T-helper 1 cell treated with Interleukin-12 subunit alpha and Interleukin-12 subunit beta and Interleukin-4 antibody, amounts not matched to agents 30 μg/mL and 1 μg/mL, for 36 hours (primary cell): Measurements from ENCODE around the gene ABHD17A.

Experiments used
- H3K27ac Mint-ChIP-seq: one replicate; pipeline ENCODE4 v1.8.0; 2021; ENCODE audit warnings: mild to moderate bottlenecking, mixed read lengths
- H3K27me3 Mint-ChIP-seq: one replicate; pipeline ENCODE4 v1.8.0; 2021; ENCODE audit warnings: low read depth, mixed read lengths
- H3K36me3 Mint-ChIP-seq: one replicate; pipeline ENCODE4 v1.8.0; 2021; ENCODE audit warnings: low read depth, mixed read lengths
- H3K4me1 Mint-ChIP-seq: one replicate; pipeline ENCODE4 v1.8.0; 2021; ENCODE audit warnings: low read depth, mixed read lengths
- H3K4me3 Mint-ChIP-seq: one replicate; pipeline ENCODE4 v1.8.0; 2021; ENCODE audit warnings: mild to moderate bottlenecking, moderate library complexity, mixed read lengths
- H3K9me3 Mint-ChIP-seq: one replicate; pipeline ENCODE4 v1.8.0; 2021; ENCODE audit warnings: mixed read lengths

The ABHD17A gene

GRCh38 chr19:1917146-1917545 is 31.9 kb upstream of the ABHD17A start:
- no peak overlapping the region for H3K27ac Mint-ChIP-seq
- H3K27me3 Mint-ChIP-seq: no peaks in the 10 kb centered on the region
- H3K9me3 Mint-ChIP-seq: no peaks in the 10 kb centered on the region
- H3K4me3 Mint-ChIP-seq: no peak overlapping the region
- peaks cover 5% of the 10 kb centered on the region for H3K4me1 Mint-ChIP-seq
- H3K36me3 Mint-ChIP-seq: peaks cover 14% of the 10 kb centered on the region

DNA sequence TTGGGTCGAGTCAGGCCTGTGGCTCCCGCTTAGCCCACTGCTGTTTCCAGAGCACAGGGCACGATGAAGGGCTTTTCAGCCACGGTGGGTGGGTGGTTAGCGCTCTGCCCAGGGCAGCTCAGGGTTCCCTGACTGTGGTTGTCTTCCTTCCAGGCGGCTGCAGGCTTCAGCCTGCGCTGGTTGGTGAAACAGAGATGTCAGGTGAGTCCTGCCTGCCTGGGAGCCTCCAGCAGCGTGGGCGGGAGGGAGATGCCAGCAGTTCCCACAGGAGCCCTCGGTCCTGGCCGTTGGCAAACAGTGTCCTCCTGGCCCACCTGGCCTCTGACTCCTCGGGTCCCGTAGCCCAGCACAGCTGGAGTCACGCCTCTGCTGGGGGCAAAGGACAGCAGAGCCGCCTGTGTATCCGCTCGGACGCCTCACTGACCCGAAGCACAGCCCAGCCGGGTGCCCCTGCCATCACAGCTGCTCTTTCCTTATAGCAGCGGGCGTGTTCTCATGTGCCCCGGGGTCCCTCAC is 29.6 kb upstream of the ABHD17A start:
- H3K36me3 Mint-ChIP-seq: peaks cover 9% of the 10 kb centered on the region
- no peaks in the 10 kb centered on the region for H3K9me3 Mint-ChIP-seq
- no peaks in the 10 kb centered on the region for H3K27me3 Mint-ChIP-seq
- H3K4me1 Mint-ChIP-seq: peaks cover 3% of the 10 kb centered on the region
- H3K27ac Mint-ChIP-seq: no peak overlapping the region
- H3K4me3 Mint-ChIP-seq: no peak overlapping the region

- H3K27me3 Mint-ChIP-seq: no peaks in the 10 kb centered on the region
- H3K4me3 Mint-ChIP-seq: no peak overlapping the region
- H3K9me3 Mint-ChIP-seq: no peaks in the 10 kb centered on the region
- peaks cover 3% of the 10 kb centered on the region for H3K4me1 Mint-ChIP-seq
- no peak overlapping the region for H3K27ac Mint-ChIP-seq
- peaks cover 9% of the 10 kb centered on the region for H3K36me3 Mint-ChIP-seq
Measured at GRCh38 chr19:1913781-1914577, 28.7 kb upstream of the ABHD17A start.

- Mint-ChIP-seq H3K4me3 (no peak overlapping the region), H3K4me1 (peaks cover 4% of the 10 kb centered on the region), H3K36me3 (peaks cover 9% of the 10 kb centered on the region), H3K27ac (no peak overlapping the region), H3K27me3 (no peaks in the 10 kb centered on the region), H3K9me3 (no peaks in the 10 kb centered on the region)
Measured at GRCh38 chr19:1912760-1913505, 27.6 kb upstream of the ABHD17A start.

DNA sequence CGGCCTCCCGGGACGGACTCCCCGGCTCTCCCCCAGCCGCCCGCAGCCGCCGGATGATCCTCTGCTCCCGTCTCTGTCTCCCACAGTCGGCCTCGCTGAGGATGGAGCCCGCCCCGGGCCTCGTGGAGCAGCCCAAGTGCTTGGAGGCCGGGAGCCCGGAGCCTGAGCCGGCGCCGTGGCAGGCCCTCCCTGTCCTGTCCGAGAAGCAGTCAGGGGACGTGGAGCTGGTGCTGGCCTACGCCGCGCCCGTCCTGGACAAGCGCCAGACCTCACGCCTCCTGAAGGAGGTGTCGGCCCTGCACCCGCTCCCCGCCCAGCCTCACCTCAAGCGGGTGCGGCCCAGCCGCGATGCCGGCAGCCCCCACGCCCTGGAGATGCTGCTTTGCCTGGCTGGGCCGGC is 26.7 kb upstream of the ABHD17A start:
- no peak overlapping the region for H3K27ac Mint-ChIP-seq
- peaks cover 7% of the 10 kb centered on the region for H3K36me3 Mint-ChIP-seq
- H3K27me3 Mint-ChIP-seq: no peaks in the 10 kb centered on the region
- H3K4me3 Mint-ChIP-seq: no peak overlapping the region
- no peaks in the 10 kb centered on the region for H3K9me3 Mint-ChIP-seq
- peaks cover 4% of the 10 kb centered on the region for H3K4me1 Mint-ChIP-seq

DNA sequence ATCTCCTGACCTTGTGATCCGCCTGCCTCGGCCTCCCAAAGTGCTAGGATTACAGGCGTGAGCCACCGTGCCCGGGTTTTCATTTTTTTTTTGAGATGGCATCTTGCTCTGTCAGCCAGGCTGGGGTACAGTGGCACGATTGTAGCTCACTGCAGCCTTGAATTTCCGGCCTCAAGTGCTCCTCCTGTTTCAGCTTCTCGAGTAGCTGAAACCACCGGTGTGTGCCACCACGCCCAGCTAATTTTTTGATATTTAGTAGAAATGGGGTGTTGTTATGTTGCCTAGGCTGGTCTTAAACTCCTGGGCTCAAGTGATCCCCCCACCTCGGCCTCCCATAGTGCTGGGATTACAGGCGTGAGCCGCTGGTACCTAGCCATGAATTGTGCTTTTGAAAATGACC is 25.8 kb upstream of the ABHD17A start:
- no peak overlapping the region for H3K4me3 Mint-ChIP-seq
- H3K27ac Mint-ChIP-seq: no peak overlapping the region
- peaks cover 4% of the 10 kb centered on the region for H3K4me1 Mint-ChIP-seq
- H3K36me3 Mint-ChIP-seq: peaks cover 7% of the 10 kb centered on the region
- H3K9me3 Mint-ChIP-seq: no peaks in the 10 kb centered on the region
- no peaks in the 10 kb centered on the region for H3K27me3 Mint-ChIP-seq

GRCh38 chr19:1910177-1910576 is 24.9 kb upstream of the ABHD17A start:
- H3K27me3 Mint-ChIP-seq: no peaks in the 10 kb centered on the region
- no peaks in the 10 kb centered on the region for H3K9me3 Mint-ChIP-seq
- peaks cover 8% of the 10 kb centered on the region for H3K4me1 Mint-ChIP-seq
- H3K27ac Mint-ChIP-seq: peak overlapping the region; percentile 3
- H3K4me3 Mint-ChIP-seq: no peak overlapping the region
- peaks cover 7% of the 10 kb centered on the region for H3K36me3 Mint-ChIP-seq

- no peaks in the 10 kb centered on the region for H3K9me3 Mint-ChIP-seq
- peaks cover 7% of the 10 kb centered on the region for H3K36me3 Mint-ChIP-seq
- no peak overlapping the region for H3K4me3 Mint-ChIP-seq
- no peak overlapping the region for H3K27ac Mint-ChIP-seq
- peaks cover 8% of the 10 kb centered on the region for H3K4me1 Mint-ChIP-seq
- H3K27me3 Mint-ChIP-seq: no peaks in the 10 kb centered on the region
Measured at GRCh38 chr19:1909761-1910080, 24.4 kb upstream of the ABHD17A start.

GRCh38 chr19:1908364-1908678 is 23.0 kb upstream of the ABHD17A start:
- Mint-ChIP-seq H3K4me1 (peaks cover 21% of the 10 kb centered on the region), H3K4me3 (no peak overlapping the region), H3K9me3 (no peaks in the 10 kb centered on the region), H3K27ac (no peak overlapping the region), H3K27me3 (no peaks in the 10 kb centered on the region), H3K36me3 (peaks cover 5% of the 10 kb centered on the region)

- Mint-ChIP-seq H3K4me3 (no peak overlapping the region), H3K4me1 (peaks cover 25% of the 10 kb centered on the region), H3K27ac (no peak overlapping the region), H3K27me3 (no peaks in the 10 kb centered on the region), H3K9me3 (no peaks in the 10 kb centered on the region), H3K36me3 (peaks cover 2% of the 10 kb centered on the region)
Measured at GRCh38 chr19:1907563-1908363, 22.5 kb upstream of the ABHD17A start.

DNA sequence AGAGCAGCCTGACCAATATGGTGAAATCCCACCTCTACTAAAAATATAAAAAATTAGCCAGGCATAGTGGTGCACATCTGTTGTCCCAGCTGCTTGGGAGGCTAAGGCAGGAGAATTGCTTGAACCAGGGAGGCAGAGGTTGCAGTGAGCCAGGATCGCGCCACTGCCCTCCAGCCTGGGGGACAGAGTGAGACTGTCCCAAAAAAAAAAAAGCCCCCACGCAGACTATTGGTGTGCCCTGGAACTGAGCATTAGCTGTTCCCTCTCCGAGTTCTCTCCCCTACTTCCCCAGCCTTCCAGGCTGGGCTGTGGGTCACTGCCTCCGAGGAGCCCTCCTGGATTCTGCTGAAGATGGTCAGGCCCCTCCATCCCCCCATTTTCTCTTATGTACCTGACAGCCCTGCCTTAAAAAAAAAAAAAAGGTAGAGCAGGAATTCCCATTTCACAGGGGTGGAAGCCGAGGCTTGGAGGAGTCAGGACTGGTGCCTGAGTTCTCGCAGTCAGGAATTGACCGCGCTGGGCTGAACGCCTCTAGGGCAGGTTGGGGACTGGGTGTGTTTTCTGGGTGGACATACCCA is 21.8 kb upstream of the ABHD17A start:
- H3K36me3 Mint-ChIP-seq: peaks cover 2% of the 10 kb centered on the region
- no peaks in the 10 kb centered on the region for H3K27me3 Mint-ChIP-seq

DNA sequence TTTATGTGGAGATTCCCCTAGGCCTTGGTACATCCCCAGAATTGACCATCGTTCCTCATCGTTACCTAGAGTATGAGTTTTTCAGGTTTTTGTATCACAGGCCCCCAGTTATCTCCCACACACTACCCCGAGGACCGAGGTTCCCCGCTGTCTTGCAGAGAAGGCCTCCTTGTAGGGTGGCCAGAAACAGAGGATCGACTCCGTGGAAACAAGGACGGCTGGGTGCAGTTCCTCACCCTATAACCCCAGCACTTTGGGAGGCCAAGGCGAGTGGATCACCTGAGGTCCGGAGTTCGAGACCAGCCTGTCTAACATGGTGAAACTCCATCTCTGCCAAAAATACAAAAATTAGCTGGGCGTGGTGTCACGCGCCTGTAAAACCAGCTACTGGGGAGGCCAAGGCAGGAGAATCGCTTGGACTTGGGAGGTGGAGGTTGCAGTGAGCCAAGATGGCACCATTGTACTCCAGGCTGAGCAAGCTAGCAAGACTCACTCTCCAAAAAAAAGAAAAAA is 20.6 kb upstream of the ABHD17A start:
- Mint-ChIP-seq H3K4me1 (peaks cover 25% of the 10 kb centered on the region), H3K27ac (peak overlapping the region; percentile 83), H3K36me3 (peaks cover 2% of the 10 kb centered on the region), H3K4me3 (peak overlapping the region; percentile 90), H3K27me3 (no peaks in the 10 kb centered on the region), H3K9me3 (no peaks in the 10 kb centered on the region)

More for the DNA sequence above, 21.8 kb upstream of the ABHD17A start:
- Mint-ChIP-seq H3K4me1 (peaks cover 25% of the 10 kb centered on the region), H3K4me3 (peak overlapping the region; percentile 46), H3K9me3 (no peaks in the 10 kb centered on the region), H3K27ac (peak overlapping the region; percentile 20)

- H3K36me3 Mint-ChIP-seq: peaks cover 1% of the 10 kb centered on the region
- peak within 1 kb of the TSS; percentile 84 for H3K27ac Mint-ChIP-seq
- no peaks in the 10 kb centered on the region for H3K27me3 Mint-ChIP-seq
- peak within 1 kb of the TSS; percentile 90 for H3K4me3 Mint-ChIP-seq
- H3K4me1 Mint-ChIP-seq: peaks cover 24% of the 10 kb centered on the region
- H3K9me3 Mint-ChIP-seq: no peaks in the 10 kb centered on the region
Measured at GRCh38 chr19:1905110-1905862, 20.0 kb upstream of the ABHD17A start, which contains the start of the genes ADAT3 and SCAMP4. TSS of gene ADAT3 (plus strand) at chr19:1905399. CDS start at chr19:1912048, 6,649 bp downstream. TSS of gene SCAMP4 (plus strand) at chr19:1905399. CDS start at chr19:1915020, 9,621 bp downstream.

GRCh38 chr19:1904860-1905109 is 19.5 kb upstream of the ABHD17A start:
- Mint-ChIP-seq H3K36me3 (no peaks in the 10 kb centered on the region), H3K4me1 (peaks cover 22% of the 10 kb centered on the region), H3K27me3 (no peaks in the 10 kb centered on the region), H3K27ac (peak overlapping the region; percentile 84), H3K4me3 (peak overlapping the region; percentile 83), H3K9me3 (no peaks in the 10 kb centered on the region)
